HFF-Myc (cell line): Measurements from ENCODE around the gene RPS10.

ENCODE experiments used
- DNase-seq: peaks from one replicate; pipeline ENCODE4 v3.0.0-alpha.2; 2011; ENCODE audit warnings: low read depth; ENCODE audit errors: extremely low read depth
- H3K4me3 ChIP-seq: replicated peaks from 2 replicates; pipeline ENCODE4 v1.5.1; 2011; ENCODE audit warnings: low read depth, mild to moderate bottlenecking, control low read depth, low read length
- CTCF ChIP-seq: IDR thresholded peaks from 2 replicates; pipeline ENCODE4 v1.5.1; 2012; ENCODE audit warnings: mild to moderate bottlenecking, low read depth, low read length, control low read depth; ENCODE audit errors: missing control alignments

The RPS10 gene

GRCh38 chr6:34468378-34468892, 42.6 kb upstream of the RPS10 start:
- H3K4me3 ChIP-seq, result no peak overlapping the region
- no peak for DNase-seq
- TF ChIP-seq CTCF, result no peak

GRCh38 chr6:34466242-34467185, 40.6 kb upstream of the RPS10 start:
- H3K4me3 ChIP-seq, result peak overlapping the region; percentile 30

GRCh38 chr6:34465531-34466241, 39.8 kb upstream of the RPS10 start, which contains the start of gene PACSIN1:
PACSIN1 (plus strand) TSS chr6:34466076; CDS start chr6:34526306, 60,230 bp downstream.
- DNase-seq, result no peak
- peak within 1 kb of the TSS; percentile 30 for H3K4me3 ChIP-seq
- no peak for TF ChIP-seq CTCF

More at GRCh38 chr6:34466242-34467185, 40.6 kb upstream of the RPS10 start:
- DNase-seq, result no peak
- TF ChIP-seq CTCF, result no peak

- no peak for TF ChIP-seq CTCF
- no peak for DNase-seq
- no peak overlapping the region for H3K4me3 ChIP-seq
These were observed 38.0 kb upstream of the RPS10 start for GRCh38 chr6:34463849-34464248.

- TF ChIP-seq CTCF, result no peak
- no peak for DNase-seq
- H3K4me3 ChIP-seq, result no peak overlapping the region
These were observed 37.4 kb upstream of the RPS10 start for GRCh38 chr6:34463299-34463698.

- no peak for DNase-seq
These were observed 36.7 kb upstream of the RPS10 start for GRCh38 chr6:34462551-34462971.

More at GRCh38 chr6:34462551-34462971, 36.7 kb upstream of the RPS10 start:
- TF ChIP-seq CTCF, result no peak
- no peak overlapping the region for H3K4me3 ChIP-seq
